ENCODE results near the gene SSBP3.

DNA sequence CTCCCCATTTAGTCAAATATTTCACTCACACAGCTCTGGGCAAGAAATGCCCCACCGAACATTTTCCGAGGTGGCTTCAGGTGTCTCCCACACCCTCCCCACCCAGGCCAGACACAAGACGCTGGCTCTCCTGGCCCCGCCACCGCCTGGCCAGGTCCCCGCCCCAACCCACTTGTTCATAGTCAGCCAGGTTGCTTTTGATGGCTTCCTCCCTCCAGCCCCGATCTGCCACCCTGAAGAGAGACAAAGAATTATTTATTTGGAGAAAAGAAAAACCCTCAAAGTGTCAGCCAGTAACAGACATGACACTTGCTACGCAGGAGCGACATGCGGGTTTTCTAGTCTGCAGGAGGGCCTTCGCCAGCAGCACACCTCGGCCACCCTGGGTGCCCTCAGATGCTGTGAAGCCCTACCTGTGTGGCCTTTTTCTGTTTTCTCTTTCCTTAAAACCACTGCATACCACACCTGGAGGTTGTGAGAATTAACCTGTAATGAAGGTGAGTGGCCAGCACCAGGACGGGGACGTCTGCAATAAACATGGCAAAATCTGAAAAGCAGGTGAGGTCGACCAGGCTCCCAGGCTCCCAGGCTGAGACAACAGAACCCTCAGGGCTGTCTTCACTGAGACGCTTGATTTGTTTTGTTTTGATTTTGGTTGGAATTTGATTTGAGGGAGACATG is 27.2 kb downstream of the SSBP3 start:
- TF ChIP-seq POLR2A (IDR thresholded peaks at IDR 0.05; ENCODE audit: low read depth, low read length) (no peak), TAF1 (IDR thresholded peaks at IDR 0.05; ENCODE audit: low read depth, low read length) (no peak), POLR2AphosphoS5 (IDR thresholded peaks at IDR 0.05; ENCODE audit: low read depth, low read length) (no peak), POU2F2 (IDR thresholded peaks at IDR 0.05; ENCODE audit: low read depth, low read length) (no peak), PAX5 (IDR thresholded peaks at IDR 0.05; ENCODE audit: insufficient read depth, low read length, severe bottlenecking) (no peak), SPI1 (IDR thresholded peaks at IDR 0.05; ENCODE audit: low read depth, low read length) (no peak)
